ENCODE measurements around the gene LBX1. TPM values are rescaled to one million over a fixed set of nuclear protein-coding genes. Genes with fewer than 3 reads are reported as not detected.

LBX1 gene
- polyA plus RNA-seq, 2 of the 4 experiments (the other 2 are of a cell fraction): not detected

GRCh38 chr10:101216207-101217043 is 12.8 kb downstream of the LBX1 start:
- WGBS (ENCODE audit: missing lambda C conversion rate): 89% methylated on average over 49 of the region's 52 CpGs
- TF ChIP-seq PHF8 (IDR thresholded peaks at IDR 0.05; ENCODE audit: borderline replicate concordance, low read depth): no peak
- no peak for TF ChIP-seq EP300 (IDR thresholded peaks at IDR 0.05)
- TF ChIP-seq ZSCAN20 (CRISPR knock-in tag; IDR thresholded peaks at IDR 0.05): no peak
- TF ChIP-seq CBX8 (IDR thresholded peaks at IDR 0.05): no peak
- no peak for TF ChIP-seq NR3C1 (IDR thresholded peaks at IDR 0.05)
- TF ChIP-seq TP53 (CRISPR knock-in tag; IDR thresholded peaks at IDR 0.05): no peak
- TF ChIP-seq HOXB13 (CRISPR knock-in tag; IDR thresholded peaks at IDR 0.05; ENCODE audit: low read depth): no peak
- TF ChIP-seq SREBF2 (IDR thresholded peaks at IDR 0.05): no peak
- TF ChIP-seq JUN (IDR thresholded peaks at IDR 0.05): no peak
- TF ChIP-seq ZFP36 (IDR thresholded peaks at IDR 0.05; ENCODE audit: borderline replicate concordance, partially characterized antibody): no peak
- TF ChIP-seq ESRRA (IDR thresholded peaks at IDR 0.05; ENCODE audit: borderline replicate concordance, low read length): no peak
- no peak for TF ChIP-seq EHMT2 (IDR thresholded peaks at IDR 0.05; ENCODE audit: low read depth)
- TF ChIP-seq HEYL (CRISPR knock-in tag; IDR thresholded peaks at IDR 0.05): no peak
- no peak for TF ChIP-seq RNF2 (IDR thresholded peaks at IDR 0.05; ENCODE audit: borderline replicate concordance, low read depth)
- no peak for TF ChIP-seq CEBPB (IDR thresholded peaks at IDR 0.05)
- no peak for TF ChIP-seq ATOH8 (CRISPR knock-in tag; IDR thresholded peaks at IDR 0.05; ENCODE audit: low read depth)
- TF ChIP-seq KDM1A (IDR thresholded peaks at IDR 0.05; ENCODE audit: low read depth): no peak
- TF ChIP-seq REST (IDR thresholded peaks at IDR 0.05): no peak
- TF ChIP-seq EHF (CRISPR knock-in tag; IDR thresholded peaks at IDR 0.05): no peak
- Histone ChIP-seq H3K27ac (no peak overlapping the region), H3K9me3 (no peaks in the 10 kb centered on the region), H3K4me2 (peak overlapping the region; percentile 88; the same call in 2 of the 3 replicates), H3K4me1 (no peaks in the 10 kb centered on the region), H3K4me3 (no peak overlapping the region)
- DNase-seq (ENCODE audit: low read depth in 1 of 2, low spot score in 1 of 2): no peak
- FAIRE-seq: no peak
- ATAC-seq: no peak
- CTCF ChIA-PET: interaction anchor here (0.7 to 10.0 kb wide), 18 partner anchors 7 to 567 kb away, joined by 3 to 253 read pairs (median 40); partner anchors contain the start of gene NPM3
- POLR2A ChIA-PET: no interaction called here

DNA sequence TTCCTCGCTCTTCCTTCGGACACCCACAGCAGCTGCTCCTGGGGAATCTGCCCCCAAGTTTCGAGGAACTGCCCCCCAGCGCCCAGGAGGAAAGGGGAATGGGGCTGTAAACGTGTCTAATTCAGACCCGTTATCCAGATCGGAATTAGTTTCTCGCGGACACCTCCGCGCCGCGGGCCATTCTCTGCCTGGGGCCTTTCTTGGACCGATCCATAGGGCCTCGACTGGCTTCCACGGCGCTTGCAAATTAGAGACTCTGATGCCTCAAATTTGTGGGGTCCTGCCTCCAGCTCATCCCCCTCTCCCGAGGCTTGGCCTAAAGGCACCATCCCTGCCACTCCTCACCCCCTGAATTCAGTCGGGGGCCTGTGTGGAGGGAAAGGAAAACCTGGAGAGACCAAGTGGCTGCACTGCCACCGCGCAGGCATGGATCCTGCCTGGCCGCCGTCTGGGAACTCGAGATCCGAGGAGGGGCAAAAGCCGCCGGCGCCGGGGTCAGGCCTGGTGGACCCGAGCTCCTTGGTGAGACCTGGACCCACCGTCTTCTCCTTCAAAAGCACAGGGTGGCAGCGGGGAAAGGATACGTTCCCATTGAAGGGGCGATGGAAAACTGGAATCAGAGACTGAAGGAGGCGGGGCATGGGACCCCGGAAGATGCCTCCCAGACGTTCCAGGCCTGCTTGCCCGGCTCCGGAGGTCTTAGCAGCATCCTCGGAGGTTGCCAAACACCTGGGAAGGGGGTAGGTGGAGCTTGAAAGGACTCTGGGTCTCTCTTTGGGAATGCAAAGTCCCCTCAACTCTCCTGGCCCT is 13.7 kb downstream of the LBX1 start:
- ATAC-seq (no peak), DNase-seq (ENCODE audit: low read depth in 1 of 2, low spot score in 1 of 2) (no peak), FAIRE-seq (no peak)
- TF ChIP-seq RAD21 (conservative IDR thresholded peaks at IDR 0.05 in 1 of 2, IDR thresholded peaks at IDR 0.05 in 1 of 2): no peak
- TF ChIP-seq BCL3 (IDR thresholded peaks at IDR 0.05): no peak
- TF ChIP-seq ZNF302 (CRISPR knock-in tag; IDR thresholded peaks at IDR 0.05): no peak
- no peak for TF ChIP-seq CHD2 (IDR thresholded peaks at IDR 0.05; ENCODE audit: low read length, partially characterized antibody)
- no peak for TF ChIP-seq NPAS2 (CRISPR knock-in tag; IDR thresholded peaks at IDR 0.05; ENCODE audit: borderline replicate concordance)
- no peak for TF ChIP-seq ZFP36 (IDR thresholded peaks at IDR 0.05; ENCODE audit: borderline replicate concordance, partially characterized antibody)
- no peak for TF ChIP-seq HOXA7 (CRISPR knock-in tag; IDR thresholded peaks at IDR 0.05)
- no peak for TF ChIP-seq EHF (CRISPR knock-in tag; IDR thresholded peaks at IDR 0.05)
- TF ChIP-seq BHLHE40 (IDR thresholded peaks at IDR 0.05; ENCODE audit: low read depth, low read length): no peak
- no peak for TF ChIP-seq PHF8 (IDR thresholded peaks at IDR 0.05; ENCODE audit: borderline replicate concordance, low read depth)
- TF ChIP-seq CBX2 (IDR thresholded peaks at IDR 0.05; ENCODE audit: borderline replicate concordance, low read depth): no peak
- no peak for TF ChIP-seq HOXB5 (CRISPR knock-in tag; IDR thresholded peaks at IDR 0.05)
- no peak for TF ChIP-seq ZC3H11A (IDR thresholded peaks at IDR 0.05)
- TF ChIP-seq JUNB (IDR thresholded peaks at IDR 0.05): no peak
- no peak for TF ChIP-seq RCOR1 (IDR thresholded peaks at IDR 0.05; ENCODE audit: low read depth, low read length)
- TF ChIP-seq TP53 (CRISPR knock-in tag; IDR thresholded peaks at IDR 0.05): no peak
- Histone ChIP-seq H3K4me2 (no peak overlapping the region), H3K4me1 (no peaks in the 10 kb centered on the region), H3K9me3 (no peaks in the 10 kb centered on the region), H3K27ac (no peak overlapping the region), H3K4me3 (no peak overlapping the region)
- ChIA-PET CTCF (interaction anchor here (0.7 to 10.0 kb wide), 32 partner anchors 8 to 568 kb away, joined by 3 to 253 read pairs (median 20); partner anchors contain the start of genes DPCD, NPM3 and POLL), POLR2A (no interaction called here)
- WGBS (ENCODE audit: missing lambda C conversion rate): 86% methylated on average over 34 of the region's 40 CpGs

Measured in A549 (cell line).